Kasumi-1 (cell line): ENCODE measurements around the gene MOB3A.
"Not testable (repeated sequence)": the region's sequence is repeated elsewhere in the genome, so short reads cannot be mapped to it uniquely, and the experiment has no call there.

Experiments used
- DNase-seq, 2 experiments: peaks; one replicate each; lab custom pipeline; 2025; lab: John Stamatoyannopoulos, UW

MOB3A gene

GRCh38 chr19:2108251-2109016, 12.3 kb upstream of the MOB3A start:
- no peak for DNase-seq

DNA sequence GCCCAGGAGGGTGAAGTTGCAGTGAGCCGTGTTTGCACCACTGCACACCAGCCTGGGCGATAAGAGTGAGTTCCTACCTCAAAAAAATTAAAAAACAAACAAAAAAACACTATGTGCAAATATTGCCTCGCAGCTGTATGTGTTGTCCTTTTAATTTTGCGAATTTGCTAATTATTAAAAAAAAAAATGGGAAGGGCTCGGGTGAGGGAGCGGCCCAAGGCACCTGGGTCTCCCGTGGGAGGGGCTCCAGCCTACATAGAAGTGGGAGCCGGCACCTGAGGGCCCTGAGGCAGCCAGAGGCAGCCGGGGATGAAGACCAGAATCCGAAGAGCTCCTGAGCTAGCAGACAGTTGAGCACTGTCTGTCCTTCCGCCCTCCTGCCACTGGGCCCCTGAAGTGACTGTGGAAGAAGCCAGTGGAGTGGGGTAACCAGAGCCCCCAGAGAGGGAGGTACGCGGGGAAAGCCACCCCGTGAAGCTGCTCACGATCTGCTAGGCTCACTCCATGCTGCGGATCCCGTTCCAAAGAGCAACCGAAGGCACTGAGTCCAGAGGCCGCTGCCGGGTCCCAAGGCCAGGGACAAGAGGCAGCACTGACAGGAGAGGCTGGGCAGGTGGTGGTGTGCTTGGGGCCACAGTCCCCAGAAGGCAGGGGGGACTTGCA, 7.0 kb upstream of the MOB3A start:
- DNase-seq = no peak

- no peak for DNase-seq
Measured at GRCh38 chr19:2101417-2102335, 5.5 kb upstream of the MOB3A start.

DNA sequence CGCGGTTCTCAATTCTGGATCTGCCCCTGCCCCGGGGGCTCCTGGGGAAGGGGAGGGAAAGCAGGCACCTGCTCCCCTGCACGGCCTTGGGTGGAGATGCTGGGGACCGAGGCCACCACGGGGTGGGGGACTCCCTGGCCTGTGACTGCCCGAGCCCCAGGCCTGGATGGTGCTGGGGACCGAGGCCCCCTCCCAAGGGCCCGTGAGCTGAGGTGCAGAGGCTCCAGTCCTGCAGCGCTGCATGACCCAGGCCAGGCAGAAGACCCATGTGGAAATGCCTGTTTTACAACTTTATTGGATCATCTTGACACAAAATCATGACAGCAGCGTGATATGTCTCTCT, 4.6 kb upstream of the MOB3A start:
- DNase-seq = no peak

GRCh38 chr19:2099937-2100718, 4.0 kb upstream of the MOB3A start:
- DNase-seq = no peak

GRCh38 chr19:2099054-2099501, 3.0 kb upstream of the MOB3A start:
- DNase-seq = no peak

GRCh38 chr19:2097886-2098327, 1.8 kb upstream of the MOB3A start:
- no peak for DNase-seq

GRCh38 chr19:2097203-2097885, 1.2 kb upstream of the MOB3A start:
- no peak for DNase-seq

GRCh38 chr19:2096480-2097202, 515 bp upstream of the MOB3A start, which contains the start of gene IZUMO4:
IZUMO4 (plus strand) TSS chr19:2096915; CDS start chr19:2096946, 31 bp downstream.
- DNase-seq = peak; percentile 93

- DNase-seq = not testable (repeated sequence)
Measured at GRCh38 chr19:2091926-2092525, 4.1 kb downstream of the MOB3A start.

DNA sequence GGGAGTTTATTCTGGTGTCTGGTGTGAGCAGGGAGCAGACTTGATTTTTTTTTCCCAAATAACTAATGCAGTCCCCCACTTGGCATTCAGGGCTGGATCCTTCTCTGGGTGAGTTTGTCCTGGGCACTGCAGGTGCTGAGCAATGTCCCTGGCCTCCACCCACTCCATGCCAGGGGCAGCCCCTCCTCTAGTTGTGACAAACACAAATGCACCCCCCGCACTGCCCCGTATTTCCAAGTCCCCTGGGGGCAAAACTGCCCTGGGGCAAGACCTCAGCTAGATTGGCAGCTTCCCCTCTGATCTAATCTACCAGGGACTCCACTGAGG, 6.4 kb downstream of the MOB3A start:
- no peak for DNase-seq

DNA sequence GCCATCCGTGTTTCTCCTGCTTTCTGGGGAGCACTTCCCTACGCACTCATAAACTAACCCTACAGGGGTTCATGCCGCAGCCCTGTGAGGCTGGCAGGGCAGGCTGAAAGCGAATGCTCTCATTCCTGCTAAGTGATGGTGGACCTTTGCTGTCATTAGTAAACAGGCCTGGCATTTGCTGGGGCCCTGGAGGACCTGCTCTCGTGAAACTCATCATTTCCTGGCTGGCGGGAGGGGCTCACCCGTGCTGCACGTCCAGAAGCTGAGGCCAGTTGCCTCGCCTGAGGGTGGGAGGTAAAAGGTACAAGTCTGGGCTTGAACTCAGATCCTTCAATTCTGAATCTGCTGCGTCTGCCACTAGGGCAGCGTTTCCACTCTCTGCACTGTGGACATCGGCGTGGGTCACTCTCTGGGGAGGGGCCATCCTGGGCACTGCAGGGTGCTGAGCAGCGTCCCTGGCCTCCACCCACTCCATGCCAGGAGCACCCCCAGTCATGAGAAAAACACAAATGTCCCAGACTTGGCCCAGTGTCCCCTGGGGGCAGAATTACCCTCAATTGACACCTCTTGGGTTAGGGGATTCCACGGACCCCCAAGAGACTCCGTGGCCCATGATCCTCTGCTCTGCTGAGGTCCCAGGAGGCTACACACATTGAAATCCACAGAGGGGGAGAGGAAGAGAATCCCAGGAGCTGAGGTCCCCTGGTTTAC, 7.0 kb downstream of the MOB3A start:
- DNase-seq = no peak

DNA sequence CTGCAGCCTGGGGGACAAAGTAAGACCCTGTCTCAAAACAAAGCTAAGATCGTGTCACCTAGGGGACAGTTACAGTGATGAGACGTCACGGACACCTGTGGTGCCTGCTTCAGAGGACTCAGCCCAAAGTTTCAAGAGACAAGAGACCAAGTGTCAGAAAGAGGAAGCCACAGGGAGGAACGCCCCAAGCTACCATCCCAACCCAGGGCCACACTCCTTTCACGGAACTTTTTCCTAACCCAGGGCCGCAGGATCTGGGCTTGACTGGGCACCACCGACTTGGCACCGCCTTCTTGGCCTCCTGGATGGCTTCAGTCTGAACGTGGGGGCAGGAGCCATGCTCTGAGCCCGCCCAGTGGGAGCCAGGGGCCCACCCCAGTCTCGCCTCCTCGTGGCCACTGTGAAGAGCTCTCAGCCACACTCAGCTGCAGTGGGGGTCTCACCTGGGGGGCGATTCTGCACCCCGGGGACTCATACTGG, 8.5 kb downstream of the MOB3A start:
- peak; percentile 42 to 72 for DNase-seq

- not testable (repeated sequence) for DNase-seq
Measured at GRCh38 chr19:2086695-2087620, 9.2 kb downstream of the MOB3A start.

- peak; percentile 99 for DNase-seq
Measured at GRCh38 chr19:2084993-2085720, 11.0 kb downstream of the MOB3A start.

DNA sequence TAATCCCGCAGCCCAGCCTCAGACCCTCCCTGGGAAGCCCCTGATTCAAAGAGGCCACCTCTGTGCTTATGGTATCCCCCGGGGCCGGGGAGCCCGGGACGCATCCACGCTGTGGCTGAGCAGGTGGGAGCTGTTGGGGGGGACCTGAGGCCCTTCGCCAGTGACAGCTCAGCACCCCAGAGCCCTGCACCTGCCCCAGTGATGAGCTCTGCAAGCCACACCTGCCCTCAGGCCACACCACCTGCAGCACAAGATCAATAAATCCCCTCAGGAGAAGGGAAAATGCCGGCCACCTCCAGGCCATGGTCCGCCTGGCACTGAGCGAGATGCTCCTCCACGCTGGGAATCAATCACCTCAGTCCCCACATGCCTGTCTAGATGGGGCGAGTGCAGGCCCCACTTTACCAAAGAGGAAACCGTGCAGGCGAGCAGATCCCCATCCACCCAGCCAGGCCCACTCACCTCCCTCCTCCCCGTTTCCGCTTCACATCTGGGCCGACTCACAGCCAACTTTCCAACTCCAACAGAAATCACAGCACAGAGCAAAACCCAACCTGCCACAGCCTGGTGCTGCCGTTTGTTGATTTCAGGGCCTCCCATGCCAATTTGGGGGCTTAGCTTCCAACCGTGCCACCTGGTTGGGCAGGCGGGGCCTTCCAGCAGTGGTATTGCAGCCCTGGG, 12.8 kb downstream of the MOB3A start:
- DNase-seq = peak; percentile 50 to 56
